Measurements from ENCODE around the gene ARPIN.

GRCh38 chr15:89875741-89876140 is 37.0 kb downstream of the ARPIN start:
- TF ChIP-seq CTCF (IDR thresholded peaks at IDR 0.05) (no peak), POLR2A (IDR thresholded peaks at IDR 0.05) (no peak)

All from thyroid gland (tissue), 4 donors.